GM18868 (cell line): ENCODE measurements around the gene RABGAP1L.
"Not testable (repeated sequence)": the region's sequence is repeated elsewhere in the genome, so short reads cannot be mapped to it uniquely, and the experiment has no call there.

Experiments used
- ATAC-seq: cut with Tn5 transposase; IDR thresholded peaks from one replicate; pipeline ENCODE4 v1.9.1; 2021; ENCODE audit warnings: mild to moderate bottlenecking, moderate library complexity; ENCODE audit not compliant: unreplicated experiment

The RABGAP1L gene

GRCh38 chr1:174649572-174649971, 490.3 kb downstream of the RABGAP1L start:
- ATAC-seq, result not testable (repeated sequence)

- ATAC-seq, result no peak
These were observed 493.4 kb downstream of the RABGAP1L start for GRCh38 chr1:174652569-174653280.

GRCh38 chr1:174654560-174654959, 495.2 kb downstream of the RABGAP1L start:
- no peak for ATAC-seq

- ATAC-seq, result no peak
These were observed 497.2 kb downstream of the RABGAP1L start for GRCh38 chr1:174656409-174657059.

- ATAC-seq, result no peak
These were observed 498.1 kb downstream of the RABGAP1L start for GRCh38 chr1:174657411-174657810.

GRCh38 chr1:174657893-174658292, 498.6 kb downstream of the RABGAP1L start:
- ATAC-seq, result no peak

GRCh38 chr1:174659823-174660222, 500.5 kb downstream of the RABGAP1L start:
- ATAC-seq, result no peak

- no peak for ATAC-seq
These were observed 501.2 kb downstream of the RABGAP1L start for GRCh38 chr1:174660476-174660875.

- ATAC-seq, result no peak
These were observed 504.0 kb downstream of the RABGAP1L start for GRCh38 chr1:174663358-174663757.

GRCh38 chr1:174666248-174666647, 506.9 kb downstream of the RABGAP1L start:
- no peak for ATAC-seq

GRCh38 chr1:174671826-174672225, 512.5 kb downstream of the RABGAP1L start:
- no peak for ATAC-seq

- no peak for ATAC-seq
These were observed 517.5 kb downstream of the RABGAP1L start for GRCh38 chr1:174676856-174677255.

GRCh38 chr1:174678657-174679056, 519.3 kb downstream of the RABGAP1L start:
- ATAC-seq, result no peak

- no peak for ATAC-seq
These were observed 520.8 kb downstream of the RABGAP1L start for GRCh38 chr1:174680101-174680500.

GRCh38 chr1:174682419-174683008, 523.2 kb downstream of the RABGAP1L start:
- ATAC-seq, result no peak

- ATAC-seq, result no peak
These were observed 526.9 kb downstream of the RABGAP1L start for GRCh38 chr1:174686213-174686612.

GRCh38 chr1:174689524-174689923, 530.2 kb downstream of the RABGAP1L start:
- no peak for ATAC-seq

GRCh38 chr1:174690266-174690665, 530.9 kb downstream of the RABGAP1L start:
- no peak for ATAC-seq

GRCh38 chr1:174692313-174692712, 533.0 kb downstream of the RABGAP1L start:
- ATAC-seq, result no peak

GRCh38 chr1:174693085-174693484, 533.8 kb downstream of the RABGAP1L start:
- ATAC-seq, result no peak

GRCh38 chr1:174693539-174693938, 534.2 kb downstream of the RABGAP1L start:
- not testable (repeated sequence) for ATAC-seq
